GM19397 (cell line): ENCODE measurements around the gene CFAP20.
"Not testable (repeated sequence)": the region's sequence is repeated elsewhere in the genome, so short reads cannot be mapped to it uniquely, and the experiment has no call there.

Experiments used
- ATAC-seq: cut with Tn5 transposase; IDR thresholded peaks from one replicate; pipeline ENCODE4 v1.9.1; 2021; ENCODE audit warnings: mild to moderate bottlenecking, moderate library complexity; ENCODE audit not compliant: unreplicated experiment

CFAP20 gene

GRCh38 chr16:58098207-58099096 lies 30.7 kb downstream of the CFAP20 start:
- no peak for ATAC-seq

GRCh38 chr16:58096249-58096648 lies 32.9 kb downstream of the CFAP20 start:
- no peak for ATAC-seq

- not testable (repeated sequence) for ATAC-seq
Measured at GRCh38 chr16:58095575-58095960, 33.6 kb downstream of the CFAP20 start.

- no peak for ATAC-seq
Measured at GRCh38 chr16:58094791-58095574, 34.2 kb downstream of the CFAP20 start.

- no peak for ATAC-seq
Measured at GRCh38 chr16:58094026-58094425, 35.2 kb downstream of the CFAP20 start.

- ATAC-seq: not testable (repeated sequence)
Measured at GRCh38 chr16:58090396-58090795, 38.8 kb downstream of the CFAP20 start.

- no peak for ATAC-seq
Measured at GRCh38 chr16:58088091-58088490, 41.1 kb downstream of the CFAP20 start.

GRCh38 chr16:58087209-58087913 lies 41.8 kb downstream of the CFAP20 start:
- no peak for ATAC-seq

- ATAC-seq: no peak
Measured at GRCh38 chr16:58086381-58087208, 42.6 kb downstream of the CFAP20 start.

GRCh38 chr16:58085584-58086251 lies 43.5 kb downstream of the CFAP20 start:
- ATAC-seq: no peak

- no peak for ATAC-seq
Measured at GRCh38 chr16:58085171-58085570, 44.0 kb downstream of the CFAP20 start.

GRCh38 chr16:58084635-58085034 lies 44.5 kb downstream of the CFAP20 start:
- ATAC-seq: no peak

- ATAC-seq: no peak
Measured at GRCh38 chr16:58082381-58082780, 46.8 kb downstream of the CFAP20 start.

- not testable (repeated sequence) for ATAC-seq
Measured at GRCh38 chr16:58080657-58081056, 48.5 kb downstream of the CFAP20 start.

GRCh38 chr16:58077796-58078195 lies 51.4 kb downstream of the CFAP20 start:
- ATAC-seq: no peak

GRCh38 chr16:58076514-58076913 lies 52.7 kb downstream of the CFAP20 start:
- ATAC-seq: no peak

- no peak for ATAC-seq
Measured at GRCh38 chr16:58074657-58075056, 54.5 kb downstream of the CFAP20 start.

- not testable (repeated sequence) for ATAC-seq
Measured at GRCh38 chr16:58073086-58073485, 56.1 kb downstream of the CFAP20 start.

- not testable (repeated sequence) for ATAC-seq
Measured at GRCh38 chr16:58072134-58072533, 57.0 kb downstream of the CFAP20 start.

GRCh38 chr16:58070585-58070984 lies 58.6 kb downstream of the CFAP20 start:
- ATAC-seq: no peak
